H1 (cell line): ENCODE data around the gene IQGAP1. TPM values are rescaled to one million over a fixed set of nuclear protein-coding genes. Genes with fewer than 3 reads are reported as not detected.

Experiments used
- BCL11A ChIP-seq, 2 experiments: IDR thresholded peaks; one replicate each; pipeline ENCODE4 v1.6.1; 2011; ENCODE audit warnings: low read depth in 2 of 2, low read length in 2 of 2, mild to moderate bottlenecking in 2 of 2
- NANOG ChIP-seq: IDR thresholded peaks from 2 replicates; pipeline ENCODE4 v1.6.1; 2011; ENCODE audit warnings: low read length, low read depth, mild to moderate bottlenecking, inconsistent platforms; ENCODE audit not compliant: insufficient read depth, poor library complexity, severe bottlenecking
- polyA plus RNA-seq, 7 experiments: library from polyadenylated mRNA; depleted of rRNA in 3 of 7; stranded (reverse) in 5 of 7; unstranded in 2 of 7; fragments of >200 nt in 5 of 7; fragments of 200-250 nt in 2 of 7; gene quantifications; 1 replicate in 5 of 7; 2 replicates in 1 of 7; 4 replicates in 1 of 7; pipeline versions ENCODE4 v1.2.1 to v1.2.3, GENCODE V29; 2011 to 2013; ENCODE audit warnings: missing spikeins in 2 of 7, mixed read lengths in 2 of 7
- total RNA-seq: library from RNA; stranded (reverse); fragmentation: NEBNext Ultra II Directional; extraction: Animal tissue kit (Norgen Biotek cat#: 25700); gene quantifications from 2 replicates; pipeline ENCODE4 v1.2.1, GENCODE V29; 2021

Gene IQGAP1
- total and polyA plus RNA-seq, 2 of the 8 experiments (the other 6 are each of a cell fraction or from before 2014, with no cell fraction given): 56.0 to 138 TPM

GRCh38 chr15:90519688-90520087, 131.6 kb downstream of the IQGAP1 start (continued):
- TF ChIP-seq BCL11A (IDR thresholded peaks at IDR 0.05; ENCODE audit: low read depth in 2 of 2, low read length in 2 of 2) (no peak), NANOG (no peak)
